ENCODE results near the gene SLC25A22.

SLC25A22 gene

GRCh38 chr11:798093-798713 is at the start of gene SLC25A22:
Gene SLC25A22, minus strand, starts transcription at chr11:798281. Its CDS starts 3,275 bp downstream, at chr11:795006.
- H2AFZ ChIP-seq (ENCODE audit: low read length, unreplicated experiment) = peak within 1 kb of the TSS; percentile 32
- H3K4me3 ChIP-seq (ENCODE audit: low read depth, low read length) = peak within 1 kb of the TSS; percentile 86
- H3K36me3 ChIP-seq (ENCODE audit: insufficient read depth, low read length) = no peaks in the 10 kb centered on the region
- peaks cover 8% of the 10 kb centered on the region for H3K4me1 ChIP-seq (ENCODE audit: control insufficient read depth, insufficient read depth, low read length, unreplicated experiment)
- peaks cover 6% of the 10 kb centered on the region for H3K79me2 ChIP-seq (ENCODE audit: control insufficient read depth, insufficient read depth, low read length, unreplicated experiment)
- no peaks in the 10 kb centered on the region for H3K27me3 ChIP-seq (ENCODE audit: insufficient read depth, low read length)
- H3K27ac ChIP-seq (ENCODE audit: low read depth, low read length) = peak within 1 kb of the TSS; percentile 67

- Histone ChIP-seq H3K27me3 (ENCODE audit: insufficient read depth, low read length) (no peaks in the 10 kb centered on the region), H3K79me2 (ENCODE audit: control insufficient read depth, insufficient read depth, low read length, unreplicated experiment) (peaks cover 67% of the 10 kb centered on the region), H3K36me3 (ENCODE audit: insufficient read depth, low read length) (no peaks in the 10 kb centered on the region; the same call in 1 of the 2 replicates), H2AFZ (ENCODE audit: low read length, unreplicated experiment) (no peak overlapping the region), H3K27ac (ENCODE audit: low read depth, low read length) (no peak overlapping the region), H3K4me3 (ENCODE audit: low read depth, low read length) (no peak overlapping the region), H3K4me1 (ENCODE audit: control insufficient read depth, insufficient read depth, low read length, unreplicated experiment) (peaks cover 34% of the 10 kb centered on the region)
Observed at GRCh38 chr11:847876-848275, 49.8 kb upstream of the SLC25A22 start.

- Histone ChIP-seq H3K27ac (ENCODE audit: low read depth, low read length) (peak overlapping the region; percentile 93), H3K27me3 (ENCODE audit: insufficient read depth, low read length) (no peaks in the 10 kb centered on the region), H3K79me2 (ENCODE audit: control insufficient read depth, insufficient read depth, low read length, unreplicated experiment) (peaks cover 71% of the 10 kb centered on the region), H3K4me3 (ENCODE audit: low read depth, low read length) (peak overlapping the region; percentile 88), H3K36me3 (ENCODE audit: insufficient read depth, low read length) (no peaks in the 10 kb centered on the region; the same call in 1 of the 2 replicates), H2AFZ (ENCODE audit: low read length, unreplicated experiment) (no peak overlapping the region), H3K4me1 (ENCODE audit: control insufficient read depth, insufficient read depth, low read length, unreplicated experiment) (peaks cover 34% of the 10 kb centered on the region)
Observed at GRCh38 chr11:846496-847098, 48.5 kb upstream of the SLC25A22 start.

- Histone ChIP-seq H2AFZ (ENCODE audit: low read length, unreplicated experiment) (no peak overlapping the region), H3K79me2 (ENCODE audit: control insufficient read depth, insufficient read depth, low read length, unreplicated experiment) (peaks cover 77% of the 10 kb centered on the region), H3K4me1 (ENCODE audit: control insufficient read depth, insufficient read depth, low read length, unreplicated experiment) (peaks cover 33% of the 10 kb centered on the region), H3K36me3 (ENCODE audit: insufficient read depth, low read length) (no peaks in the 10 kb centered on the region; the same call in 1 of the 2 replicates), H3K4me3 (ENCODE audit: low read depth, low read length) (peak overlapping the region; percentile 88), H3K27ac (ENCODE audit: low read depth, low read length) (peak overlapping the region; percentile 93), H3K27me3 (ENCODE audit: insufficient read depth, low read length) (no peaks in the 10 kb centered on the region)
Observed at GRCh38 chr11:845872-846495, 47.9 kb upstream of the SLC25A22 start.

GRCh38 chr11:844693-845644 is 46.9 kb upstream of the SLC25A22 start:
- H3K27me3 ChIP-seq (ENCODE audit: insufficient read depth, low read length) = no peaks in the 10 kb centered on the region
- H3K36me3 ChIP-seq (ENCODE audit: insufficient read depth, low read length) = peaks cover 7% of the 10 kb centered on the region; the same call in 1 of the 2 replicates
- peak overlapping the region; percentile 88 for H3K4me3 ChIP-seq (ENCODE audit: low read depth, low read length)
- H3K27ac ChIP-seq (ENCODE audit: low read depth, low read length) = peak overlapping the region; percentile 93
- peaks cover 41% of the 10 kb centered on the region for H3K4me1 ChIP-seq (ENCODE audit: control insufficient read depth, insufficient read depth, low read length, unreplicated experiment)
- H2AFZ ChIP-seq (ENCODE audit: low read length, unreplicated experiment) = no peak overlapping the region
- peaks cover 77% of the 10 kb centered on the region for H3K79me2 ChIP-seq (ENCODE audit: control insufficient read depth, insufficient read depth, low read length, unreplicated experiment)

GRCh38 chr11:843818-844692 is 46.0 kb upstream of the SLC25A22 start:
- Histone ChIP-seq H3K79me2 (ENCODE audit: control insufficient read depth, insufficient read depth, low read length, unreplicated experiment) (peaks cover 79% of the 10 kb centered on the region), H3K4me1 (ENCODE audit: control insufficient read depth, insufficient read depth, low read length, unreplicated experiment) (peaks cover 50% of the 10 kb centered on the region), H2AFZ (ENCODE audit: low read length, unreplicated experiment) (no peak overlapping the region), H3K36me3 (ENCODE audit: insufficient read depth, low read length) (peaks cover 14% of the 10 kb centered on the region; the same call in 1 of the 2 replicates), H3K27me3 (ENCODE audit: insufficient read depth, low read length) (no peaks in the 10 kb centered on the region), H3K4me3 (ENCODE audit: low read depth, low read length) (peak overlapping the region; percentile 88), H3K27ac (ENCODE audit: low read depth, low read length) (peak overlapping the region; percentile 93)

GRCh38 chr11:843086-843734 is 45.1 kb upstream of the SLC25A22 start:
- Histone ChIP-seq H3K4me1 (ENCODE audit: control insufficient read depth, insufficient read depth, low read length, unreplicated experiment) (peaks cover 52% of the 10 kb centered on the region), H3K27ac (ENCODE audit: low read depth, low read length) (peak overlapping the region; percentile 93), H3K79me2 (ENCODE audit: control insufficient read depth, insufficient read depth, low read length, unreplicated experiment) (peaks cover 71% of the 10 kb centered on the region), H3K36me3 (ENCODE audit: insufficient read depth, low read length) (peaks cover 14% of the 10 kb centered on the region; the same call in 1 of the 2 replicates), H3K4me3 (ENCODE audit: low read depth, low read length) (peak overlapping the region; percentile 88), H2AFZ (ENCODE audit: low read length, unreplicated experiment) (no peak overlapping the region), H3K27me3 (ENCODE audit: insufficient read depth, low read length) (no peaks in the 10 kb centered on the region)

GRCh38 chr11:842370-843002 is 44.4 kb upstream of the SLC25A22 start, which contains the start of the genes POLR2L and TSPAN4:
Gene POLR2L, minus strand, starts transcription at chr11:842529. Its CDS starts 21 bp downstream, at chr11:842508.
Gene TSPAN4, plus strand, starts transcription at chr11:842852. Its CDS starts 7,453 bp downstream, at chr11:850305.
- H3K36me3 ChIP-seq (ENCODE audit: insufficient read depth, low read length) = peaks cover 14% of the 10 kb centered on the region; the same call in 1 of the 2 replicates
- peak within 1 kb of the TSS; percentile 93 for H3K27ac ChIP-seq (ENCODE audit: low read depth, low read length)
- no peak within 1 kb of the TSS for H2AFZ ChIP-seq (ENCODE audit: low read length, unreplicated experiment)
- H3K4me3 ChIP-seq (ENCODE audit: low read depth, low read length) = peak within 1 kb of the TSS; percentile 88
- no peaks in the 10 kb centered on the region for H3K27me3 ChIP-seq (ENCODE audit: insufficient read depth, low read length)
- peaks cover 68% of the 10 kb centered on the region for H3K79me2 ChIP-seq (ENCODE audit: control insufficient read depth, insufficient read depth, low read length, unreplicated experiment)
- H3K4me1 ChIP-seq (ENCODE audit: control insufficient read depth, insufficient read depth, low read length, unreplicated experiment) = peaks cover 57% of the 10 kb centered on the region

GRCh38 chr11:841981-842369 is 43.9 kb upstream of the SLC25A22 start:
- peaks cover 14% of the 10 kb centered on the region; the same call in 1 of the 2 replicates for H3K36me3 ChIP-seq (ENCODE audit: insufficient read depth, low read length)
- H3K27ac ChIP-seq (ENCODE audit: low read depth, low read length) = peak overlapping the region; percentile 93
- H2AFZ ChIP-seq (ENCODE audit: low read length, unreplicated experiment) = no peak overlapping the region
- peaks cover 53% of the 10 kb centered on the region for H3K4me1 ChIP-seq (ENCODE audit: control insufficient read depth, insufficient read depth, low read length, unreplicated experiment)
- H3K4me3 ChIP-seq (ENCODE audit: low read depth, low read length) = peak overlapping the region; percentile 88
- H3K79me2 ChIP-seq (ENCODE audit: control insufficient read depth, insufficient read depth, low read length, unreplicated experiment) = peaks cover 66% of the 10 kb centered on the region
- H3K27me3 ChIP-seq (ENCODE audit: insufficient read depth, low read length) = no peaks in the 10 kb centered on the region

Data from ACC112 (cell line).